HG02588 (cell line): ENCODE measurements around the gene C3orf22.

Experiments
- ATAC-seq: cut with Tn5 transposase; IDR thresholded peaks from one replicate; pipeline ENCODE4 v1.9.1; 2021; ENCODE audit warnings: mild to moderate bottlenecking, moderate library complexity; ENCODE audit not compliant: unreplicated experiment

C3orf22 gene

GRCh38 chr3:126557415-126557745 is 1.4 kb downstream of the C3orf22 start:
- no peak for ATAC-seq

DNA sequence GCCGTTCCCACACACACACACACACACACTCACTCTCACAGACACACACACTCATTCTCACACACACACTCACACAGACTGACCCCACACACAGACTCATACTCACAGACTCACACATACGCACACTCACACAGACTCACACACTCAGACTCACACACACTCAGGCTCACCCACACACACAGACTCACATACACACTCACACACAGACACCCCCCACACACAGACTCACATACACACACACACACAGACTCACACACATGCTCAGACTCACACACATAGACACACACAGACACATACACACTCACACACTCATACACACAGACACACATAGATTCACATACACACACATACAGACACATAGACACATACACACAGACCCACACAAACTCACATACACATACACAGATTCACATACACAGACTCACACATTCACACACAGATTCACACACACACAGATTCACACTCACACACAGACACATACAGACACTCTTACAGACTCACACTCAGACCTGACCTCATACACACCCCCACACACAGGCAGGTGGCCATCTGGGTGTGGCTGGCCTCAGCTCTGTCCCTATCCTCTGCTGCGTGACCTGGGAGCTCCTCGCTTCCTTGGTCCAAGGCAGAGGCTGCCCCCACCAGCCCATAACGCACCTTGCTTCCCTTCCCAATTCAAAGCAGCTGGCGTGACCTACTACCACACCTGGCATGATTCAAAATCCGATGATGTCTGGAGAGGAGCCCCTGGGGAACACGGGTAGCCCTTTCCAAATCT is 1.9 kb downstream of the C3orf22 start:
- no peak for ATAC-seq

DNA sequence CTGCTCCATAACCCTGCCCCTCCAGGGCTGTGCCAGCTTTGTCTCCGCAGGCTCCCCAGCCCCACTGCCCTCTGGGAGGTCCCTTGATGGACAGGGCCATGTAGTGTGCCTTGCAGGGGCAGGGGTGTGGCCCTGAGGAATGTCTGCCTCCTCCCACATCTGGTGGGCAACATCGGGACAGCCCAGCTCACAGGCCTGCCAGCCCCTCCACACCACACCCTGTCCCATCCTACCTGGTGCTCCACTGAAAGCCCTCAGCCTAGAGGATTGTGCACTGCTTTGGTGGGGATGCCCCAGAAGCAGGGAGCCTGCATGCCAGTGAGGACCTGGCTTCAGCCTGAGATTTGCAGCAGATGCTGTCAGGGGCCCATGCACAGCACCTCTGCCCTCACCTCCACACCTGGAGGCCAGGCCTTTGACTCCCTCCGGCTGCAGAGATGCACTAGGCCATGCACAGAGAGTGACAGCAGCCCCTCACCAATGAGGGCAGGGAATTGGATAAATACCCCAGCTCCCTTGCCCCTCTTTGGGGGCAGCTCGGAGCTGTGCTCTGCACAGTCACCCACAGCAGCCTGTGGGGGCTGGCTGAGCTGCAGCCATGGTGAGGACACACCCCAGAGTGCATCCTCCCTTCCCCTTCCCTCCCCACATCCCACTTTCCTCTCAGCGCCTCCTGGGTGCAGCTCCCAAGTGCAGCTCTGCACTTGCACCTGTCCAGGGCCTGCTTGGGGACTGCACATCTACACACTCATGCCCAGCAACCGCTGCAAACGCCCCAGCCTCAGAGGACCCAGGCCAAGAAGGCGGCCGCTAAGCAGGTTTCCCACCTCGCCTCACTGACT is 2.7 kb downstream of the C3orf22 start:
- ATAC-seq, result no peak

- no peak for ATAC-seq
Measured at GRCh38 chr3:126554560-126555525, 3.9 kb downstream of the C3orf22 start.

- no peak for ATAC-seq
Measured at GRCh38 chr3:126553284-126554084, 5.2 kb downstream of the C3orf22 start.

GRCh38 chr3:126552688-126553283 is 5.9 kb downstream of the C3orf22 start:
- ATAC-seq, result no peak

- ATAC-seq, result no peak
Measured at GRCh38 chr3:126551839-126552687, 6.7 kb downstream of the C3orf22 start.

- no peak for ATAC-seq
Measured at GRCh38 chr3:126551121-126551838, 7.5 kb downstream of the C3orf22 start.

- ATAC-seq, result no peak
Measured at GRCh38 chr3:126550488-126551051, 8.2 kb downstream of the C3orf22 start.

- no peak for ATAC-seq
Measured at GRCh38 chr3:126549861-126550487, 8.8 kb downstream of the C3orf22 start.

GRCh38 chr3:126548556-126549466 is 9.9 kb downstream of the C3orf22 start:
- ATAC-seq, result no peak

- no peak for ATAC-seq
Measured at GRCh38 chr3:126547721-126548120, 11.0 kb downstream of the C3orf22 start.

GRCh38 chr3:126546549-126547239 is 12.0 kb downstream of the C3orf22 start:
- ATAC-seq, result no peak

- no peak for ATAC-seq
Measured at GRCh38 chr3:126546013-126546412, 12.7 kb downstream of the C3orf22 start.

DNA sequence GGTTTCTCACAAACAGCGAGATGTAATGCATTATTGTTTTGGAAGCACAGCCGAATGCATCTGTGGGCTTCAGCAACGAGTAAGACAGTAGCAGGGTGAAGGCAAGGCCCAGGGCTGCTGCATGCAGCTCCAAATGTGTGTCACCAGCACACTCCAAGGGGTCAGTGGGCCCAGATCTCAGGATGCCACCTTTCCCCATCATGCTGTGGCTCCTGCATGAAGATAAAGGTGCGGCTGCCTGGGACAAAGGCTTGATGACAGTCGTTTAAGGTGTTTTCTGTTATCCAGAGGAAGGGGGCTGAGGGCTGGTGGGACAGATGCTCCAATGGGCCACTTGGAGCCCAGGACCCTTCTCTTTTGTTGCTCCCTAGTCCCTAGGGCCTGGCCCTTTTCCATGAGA is 13.2 kb downstream of the C3orf22 start:
- no peak for ATAC-seq
